ENCODE data around the gene IRAK1. TPM values are rescaled to one million over a fixed set of nuclear protein-coding genes. Genes with fewer than 3 reads are reported as not detected.

The IRAK1 gene
- total and polyA plus RNA-seq, 2 of the 8 experiments (the other 6 are each of a cell fraction or from before 2014, with no cell fraction given) = 26.6 to 41.7 TPM

- FAIRE-seq (no peak), DNase-seq (ENCODE audit: low read depth in 1 of 2, low spot score in 2 of 2) (no peak)
- H2BK15ac ChIP-seq (ENCODE audit: low read length) = no peak overlapping the region
- no peaks in the 10 kb centered on the region for H3K79me1 ChIP-seq (ENCODE audit: low read depth, low read length)
- H3K4me2 ChIP-seq (ENCODE audit: insufficient read depth in 1 of 2, low read depth in 2 of 2, low read length in 2 of 2) = no peak overlapping the region
- no peak overlapping the region for H2BK12ac ChIP-seq (ENCODE audit: low read depth, low read length)
- H2BK120ac ChIP-seq (replicated peaks; ENCODE audit: low read depth, low read length) = no peak overlapping the region
- no peak overlapping the region for H3K4ac ChIP-seq (replicated peaks; ENCODE audit: insufficient read length, low read depth, low read length)
- H3K27me3 ChIP-seq (replicated peaks in 1 of 4; ENCODE audit: control insufficient read depth in 3 of 4, extremely low read depth in 1 of 4, insufficient read depth in 3 of 4, low read length in 3 of 4) = no peaks in the 10 kb centered on the region
- no peak overlapping the region for H4K91ac ChIP-seq (replicated peaks; ENCODE audit: insufficient read length, low read length)
- H3K18ac ChIP-seq (ENCODE audit: extremely low read depth, low read length) = no peak overlapping the region
- no peak overlapping the region for H2AFZ ChIP-seq (ENCODE audit: low read length)
- H3K14ac ChIP-seq (ENCODE audit: insufficient read length) = no peak overlapping the region
- H2AK5ac ChIP-seq (ENCODE audit: low read depth, low read length) = no peak overlapping the region
- H2BK20ac ChIP-seq (ENCODE audit: low read length) = no peak overlapping the region
- H3K56ac ChIP-seq (replicated peaks; ENCODE audit: insufficient read length, low read depth, low read length) = no peak overlapping the region
- H3K23me2 ChIP-seq (ENCODE audit: low read depth, low read length) = no peaks in the 10 kb centered on the region
- H4K5ac ChIP-seq (ENCODE audit: insufficient read length, low read depth, low read length) = no peak overlapping the region
- no peaks in the 10 kb centered on the region for H3K36me3 ChIP-seq (ENCODE audit: control insufficient read depth in 2 of 4, insufficient read depth in 4 of 4, low read length in 3 of 4)
- POLR2A ChIA-PET (ENCODE audit: partially characterized antibody) = interaction anchor here (1.0 kb wide), 1 partner anchor 10 kb away, joined by 3 read pairs; no protein-coding TSS in a partner anchor
- H3K9me3 ChIP-seq (ENCODE audit: insufficient read depth in 2 of 2, low read depth in 1 of 2, low read length in 1 of 2) = no peaks in the 10 kb centered on the region
- H3K4me3 ChIP-seq (ENCODE audit: extremely low read depth in 1 of 4, insufficient read depth in 2 of 4, low read depth in 3 of 4, low read length in 4 of 4) = no peak overlapping the region
- H3K79me2 ChIP-seq (ENCODE audit: control insufficient read depth in 1 of 2, insufficient read depth in 2 of 2, low read length in 2 of 2) = peaks cover 0 to 42% of the 10 kb centered on the region in 2 experiments; a peak in 2 of 4 replicates
- peaks cover 0 to 5% of the 10 kb centered on the region in 2 experiments for H4K20me1 ChIP-seq (replicated peaks in 1 of 2; ENCODE audit: control insufficient read depth in 1 of 2, insufficient read depth in 2 of 2, low read length in 2 of 2)
- no peak overlapping the region for H4K8ac ChIP-seq (ENCODE audit: extremely low read depth, insufficient read depth, low read length)
- H3K27ac ChIP-seq (ENCODE audit: low read depth, low read length) = no peak overlapping the region
- H3K4me1 ChIP-seq (replicated peaks in 1 of 4; ENCODE audit: control insufficient read depth in 3 of 4, insufficient read depth in 4 of 4, low read length in 3 of 4) = peaks cover 2 to 17% (median 10%) of the 10 kb centered on the region in 4 experiments; a peak in 6 of 7 replicates
- 98% methylated on average over 6 of the region's 11 CpGs; no CpG with 5 or more reads in 1 of the 2 experiments for WGBS, 2 experiments (ENCODE audit: extremely low coverage in 1 of 2, insufficient coverage in 1 of 2, insufficient read length in 1 of 2, insufficient replicate concordance in 2 of 2, low coverage in 1 of 2, low lambda C conversion rate in 2 of 2, missing lambda C conversion rate in 1 of 2)
- H2BK5ac ChIP-seq (ENCODE audit: low read depth, low read length) = no peak overlapping the region
- H3K9ac ChIP-seq (replicated peaks in 1 of 4; ENCODE audit: extremely low read depth in 1 of 4, low read depth in 3 of 4, low read length in 3 of 4) = no peak overlapping the region
- no peak overlapping the region for H3K23ac ChIP-seq (ENCODE audit: insufficient read length)
- CTCF ChIA-PET (ENCODE audit: partially characterized antibody) = interaction anchor here (0.7 to 1.2 kb wide), 4 partner anchors 10 to 490 kb away, joined by 3 to 11 read pairs (median 5); no protein-coding TSS in a partner anchor
- TF ChIP-seq, protein P1, sequence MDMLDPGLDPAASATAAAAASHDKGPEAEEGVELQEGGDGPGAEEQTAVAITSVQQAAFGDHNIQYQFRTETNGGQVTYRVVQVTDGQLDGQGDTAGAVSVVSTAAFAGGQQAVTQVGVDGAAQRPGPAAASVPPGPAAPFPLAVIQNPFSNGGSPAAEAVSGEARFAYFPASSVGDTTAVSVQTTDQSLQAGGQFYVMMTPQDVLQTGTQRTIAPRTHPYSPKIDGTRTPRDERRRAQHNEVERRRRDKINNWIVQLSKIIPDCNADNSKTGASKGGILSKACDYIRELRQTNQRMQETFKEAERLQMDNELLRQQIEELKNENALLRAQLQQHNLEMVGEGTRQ (IDR thresholded peaks at IDR 0.05; ENCODE audit: low read length) = no peak
- no peak for TF ChIP-seq RNF2 (IDR thresholded peaks at IDR 0.05; ENCODE audit: borderline replicate concordance, low read depth, low read length, missing control alignments, poor library complexity, severe bottlenecking)
- TF ChIP-seq HDAC2 (IDR thresholded peaks at IDR 0.05; ENCODE audit: borderline replicate concordance in 1 of 2, low read depth in 2 of 2, low read length in 2 of 2) = no peak
- no peak for TF ChIP-seq BRCA1 (IDR thresholded peaks at IDR 0.05; ENCODE audit: low read depth, low read length)
- TF ChIP-seq SIRT6 (IDR thresholded peaks at IDR 0.05; ENCODE audit: low read length) = no peak
- TF ChIP-seq ZNF274 (IDR thresholded peaks at IDR 0.05; ENCODE audit: borderline replicate concordance, extremely low read depth, low read length) = no peak
- TF ChIP-seq PHF8 (conservative IDR thresholded peaks at IDR 0.05; ENCODE audit: low read depth, low read length) = no peak
- TF ChIP-seq KDM4A (IDR thresholded peaks at IDR 0.05; ENCODE audit: low read depth, low read length, severe bottlenecking) = no peak
- TF ChIP-seq FOSL1 (IDR thresholded peaks at IDR 0.05; ENCODE audit: insufficient read depth, low read depth, low read length) = no peak
- TF ChIP-seq KDM5A (IDR thresholded peaks at IDR 0.05; ENCODE audit: low read length) = no peak
- no peak for TF ChIP-seq KDM1A (IDR thresholded peaks at IDR 0.05; ENCODE audit: borderline replicate concordance, low read length)
- no peak for TF ChIP-seq CEBPB (IDR thresholded peaks at IDR 0.05; ENCODE audit: low read depth, low read length)
- TF ChIP-seq EGR1 (IDR thresholded peaks at IDR 0.05; ENCODE audit: borderline replicate concordance, low read depth, low read length) = no peak
Observed at GRCh38 chrX:154039577-154039976, 19.9 kb upstream of the IRAK1 start.
